Measurements from ENCODE around the gene SAMM50. TPM values are rescaled to one million over a fixed set of nuclear protein-coding genes. Genes with fewer than 3 reads are reported as not detected.

Gene SAMM50
- polyA plus RNA-seq, 1 donor from 2014 or later = 79.5 TPM

DNA sequence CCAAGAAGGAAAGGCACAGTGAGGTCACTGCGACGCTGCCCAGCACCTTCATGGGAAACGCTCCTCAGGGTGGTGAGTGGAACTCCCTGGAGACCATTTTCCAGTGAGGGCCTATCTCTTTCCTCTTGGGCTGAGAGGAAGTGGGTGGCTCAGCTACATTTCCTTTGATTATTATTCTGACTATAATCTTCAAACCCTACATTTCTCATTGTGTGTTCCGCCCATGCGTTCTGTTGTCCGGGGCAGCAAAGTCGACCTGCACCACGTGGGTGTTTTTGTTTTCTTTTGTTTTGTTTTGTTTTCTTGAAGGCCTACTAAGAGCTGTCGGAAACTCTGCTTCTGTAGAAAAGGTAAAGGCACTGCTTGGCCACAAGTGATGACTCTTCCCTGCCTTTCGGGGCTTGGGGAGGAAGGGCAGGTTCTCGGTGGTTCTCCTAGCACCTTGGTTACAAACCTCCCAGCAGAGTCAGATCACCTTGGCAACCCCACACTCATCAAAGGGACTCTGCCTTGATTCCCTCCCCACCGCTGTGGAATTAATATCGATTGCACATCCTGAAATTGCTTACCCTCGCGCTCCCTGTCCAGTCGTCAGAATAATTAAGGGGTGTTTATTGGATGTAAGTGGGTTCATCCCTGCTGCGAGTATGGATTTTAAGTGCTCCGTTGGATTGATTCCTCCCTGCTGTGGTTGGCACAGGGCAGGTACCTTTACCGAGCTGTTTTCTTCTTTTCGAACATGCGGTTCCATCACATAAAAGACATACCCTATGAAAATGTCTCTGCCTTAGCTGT is 76.1 kb downstream of the SAMM50 start:
- Mint-ChIP-seq H3K4me1 (peaks cover 25 to 35% (median 31%) of the 10 kb centered on the region in 3 donors), H3K27ac (peak overlapping the region in 1 of 3 donors; percentile 37), H3K36me3 (peaks cover 3% of the 10 kb centered on the region), H3K9me3 (no peaks in the 10 kb centered on the region), H3K27me3 (no peaks in the 10 kb centered on the region), H3K4me3 (peak overlapping the region in 1 of 4 donors; percentile 60)

DNA sequence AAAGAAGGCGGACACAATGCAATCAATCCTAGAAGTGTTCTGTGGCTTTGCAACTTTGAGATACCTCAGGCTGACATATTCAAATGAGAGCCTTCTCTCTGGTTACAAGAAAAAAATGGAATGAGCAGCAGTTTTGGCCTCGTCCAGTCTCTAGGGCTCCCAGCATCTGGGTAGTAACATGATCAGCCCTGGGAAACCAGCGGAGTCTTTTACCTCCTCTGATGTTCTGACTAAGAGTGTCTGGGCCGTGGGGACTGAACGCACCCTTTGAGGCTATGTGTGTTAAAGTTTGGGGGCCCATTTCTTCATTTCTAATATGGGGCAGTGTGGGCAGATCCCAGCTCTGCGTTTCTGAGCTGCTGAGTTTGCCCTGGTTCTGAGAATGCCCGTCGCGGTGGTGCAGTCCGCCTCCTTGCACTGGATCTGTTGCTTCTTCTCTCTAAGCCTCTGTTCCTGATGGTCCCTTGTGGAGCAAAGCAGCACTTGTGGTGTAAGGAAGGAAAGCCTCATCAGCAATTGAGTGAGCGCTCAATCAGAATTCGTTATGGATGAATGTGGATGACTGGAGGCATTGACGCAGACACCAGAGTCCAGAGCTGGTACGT is 77.0 kb downstream of the SAMM50 start:
- Mint-ChIP-seq H3K4me3 (peak overlapping the region in 1 of 4 donors; percentile 60), H3K9me3 (no peaks in the 10 kb centered on the region), H3K27me3 (no peaks in the 10 kb centered on the region), H3K27ac (peak overlapping the region in 2 of 3 donors; percentile 20 to 37), H3K36me3 (peaks cover 3% of the 10 kb centered on the region), H3K4me1 (peaks cover 18 to 27% (median 23%) of the 10 kb centered on the region in 3 donors)

DNA sequence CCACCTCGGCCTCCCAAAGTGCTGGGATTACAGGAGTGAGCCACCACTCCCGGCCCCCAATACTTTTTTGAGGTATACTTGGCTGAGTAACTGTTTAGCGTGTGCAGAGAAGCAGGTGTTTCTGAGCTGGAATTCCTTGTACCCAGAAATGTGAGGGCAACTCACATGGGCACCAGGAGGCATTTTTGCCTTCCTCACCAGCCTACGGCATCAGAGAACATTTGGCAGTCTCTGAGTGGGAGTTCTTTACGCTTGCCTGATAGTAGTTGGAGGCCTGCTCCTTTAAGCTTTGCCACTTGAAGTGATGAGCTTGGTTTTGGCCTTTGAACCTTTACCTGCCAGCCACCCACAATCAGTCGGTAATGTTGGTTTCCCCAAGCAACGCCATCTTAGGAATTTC is 78.0 kb downstream of the SAMM50 start:
- Mint-ChIP-seq H3K27ac (no peak overlapping the region), H3K27me3 (no peaks in the 10 kb centered on the region)

DNA sequence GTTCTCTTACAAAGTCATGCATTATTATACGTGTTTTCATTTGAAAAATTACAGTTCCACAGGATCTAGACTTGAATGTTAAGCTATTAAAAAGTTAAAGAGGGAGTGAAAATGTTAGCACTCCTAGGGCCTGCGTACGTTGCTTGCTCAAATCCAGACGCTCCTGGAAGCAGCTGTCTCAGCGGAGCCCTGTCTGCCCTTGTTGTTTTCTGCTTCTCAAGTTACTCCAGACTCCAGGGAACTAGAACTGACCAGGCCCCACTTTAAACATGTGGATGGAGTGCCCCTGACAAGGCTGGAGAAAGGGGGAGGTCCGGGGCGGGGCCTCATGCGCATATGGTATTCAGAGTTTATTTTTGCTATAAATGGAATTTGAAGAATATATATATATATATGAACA is 78.5 kb downstream of the SAMM50 start:
- Mint-ChIP-seq H3K9me3 (no peaks in the 10 kb centered on the region), H3K27ac (no peak overlapping the region), H3K4me1 (peaks cover 14 to 17% (median 14%) of the 10 kb centered on the region in 3 donors), H3K27me3 (no peaks in the 10 kb centered on the region), H3K4me3 (no peak overlapping the region), H3K36me3 (peaks cover 3% of the 10 kb centered on the region)

More for the DNA sequence above, 78.0 kb downstream of the SAMM50 start:
- Mint-ChIP-seq H3K36me3 (peaks cover 3% of the 10 kb centered on the region), H3K4me1 (peaks cover 18 to 21% (median 18%) of the 10 kb centered on the region in 3 donors), H3K4me3 (no peak overlapping the region), H3K9me3 (no peaks in the 10 kb centered on the region)

DNA sequence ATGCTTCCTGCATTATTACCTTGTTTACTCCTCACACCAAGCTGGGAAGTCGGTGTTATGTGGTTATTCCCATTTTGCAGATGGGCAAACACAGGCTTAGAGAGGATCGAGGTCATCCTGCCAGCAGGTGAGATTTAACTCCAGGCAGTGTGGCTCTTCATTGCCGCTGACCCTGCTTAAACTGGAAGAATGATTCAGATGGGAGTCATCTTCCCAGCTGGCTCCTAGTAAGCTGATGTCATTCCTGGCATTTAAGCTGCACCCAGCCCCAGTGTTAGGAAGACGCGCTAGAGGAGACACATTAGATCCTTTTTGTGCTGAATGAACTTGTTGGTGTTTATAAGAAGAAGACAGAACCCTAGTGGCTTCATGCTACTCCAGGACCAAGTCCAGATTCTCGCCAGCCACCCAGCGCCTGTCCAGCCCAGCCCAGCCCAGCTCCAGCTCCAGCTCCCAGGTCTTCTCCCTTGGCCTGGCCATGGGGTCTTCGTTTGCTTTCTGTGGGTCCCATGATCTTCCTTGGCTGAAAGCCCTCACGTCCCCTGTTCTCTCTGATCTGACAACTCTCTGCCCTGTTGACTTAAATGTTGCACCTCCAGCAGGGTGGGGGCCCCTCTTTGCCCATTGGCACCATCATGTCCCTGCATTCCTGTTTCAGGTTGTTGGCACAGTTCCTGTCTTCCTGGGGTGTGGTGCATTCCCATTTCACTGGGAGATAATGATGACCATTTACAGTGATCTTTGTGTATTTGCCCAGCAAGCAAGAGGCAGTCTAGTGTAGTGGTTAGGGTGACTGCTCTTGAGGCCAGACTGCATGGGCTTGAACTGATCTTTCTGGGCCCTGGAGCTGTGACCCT is 82.5 kb downstream of the SAMM50 start:
- H3K36me3 Mint-ChIP-seq = peaks cover 8% of the 10 kb centered on the region
- H3K27me3 Mint-ChIP-seq = no peaks in the 10 kb centered on the region
- no peaks in the 10 kb centered on the region for H3K9me3 Mint-ChIP-seq
- peaks cover 2 to 22% (median 16%) of the 10 kb centered on the region in 3 donors for H3K4me1 Mint-ChIP-seq
- peak overlapping the region in 1 of 4 donors; percentile 17 for H3K4me3 Mint-ChIP-seq
- H3K27ac Mint-ChIP-seq = peak overlapping the region in 1 of 3 donors; percentile 84

DNA sequence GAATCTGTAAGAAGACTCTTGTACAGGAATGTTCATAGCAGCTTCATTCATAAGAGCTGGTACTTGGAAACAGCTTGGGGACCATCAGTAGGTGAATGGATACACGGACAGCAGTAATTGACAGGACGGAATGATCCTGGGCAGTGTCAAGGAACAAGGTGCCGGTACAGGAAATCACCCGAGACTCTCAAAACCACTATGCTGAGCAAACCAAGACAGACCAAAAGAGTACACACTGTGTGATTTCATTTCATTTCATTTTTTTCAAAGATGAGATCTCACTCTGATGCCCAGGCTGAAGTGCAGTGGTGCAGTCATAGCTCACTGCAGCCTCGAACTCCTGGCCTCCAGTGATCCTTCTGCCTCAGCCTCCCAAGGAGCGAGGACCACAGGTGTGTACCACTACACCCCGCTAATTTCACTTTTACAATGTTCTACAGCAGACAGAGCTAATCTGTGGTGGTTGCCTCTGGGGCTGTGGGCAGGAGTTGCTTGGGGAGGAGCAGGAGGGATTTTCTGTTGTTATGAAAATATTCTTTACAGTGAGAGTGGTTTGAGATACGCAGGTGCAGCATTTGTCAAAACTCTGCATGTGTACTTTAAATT is 84.4 kb downstream of the SAMM50 start:
- H3K27ac Mint-ChIP-seq = no peak overlapping the region
- peaks cover 11% of the 10 kb centered on the region for H3K36me3 Mint-ChIP-seq
- no peaks in the 10 kb centered on the region for H3K9me3 Mint-ChIP-seq
- H3K4me1 Mint-ChIP-seq = peaks cover 11 to 37% (median 25%) of the 10 kb centered on the region in 3 donors
- no peaks in the 10 kb centered on the region for H3K27me3 Mint-ChIP-seq
- H3K4me3 Mint-ChIP-seq = no peak overlapping the region

DNA sequence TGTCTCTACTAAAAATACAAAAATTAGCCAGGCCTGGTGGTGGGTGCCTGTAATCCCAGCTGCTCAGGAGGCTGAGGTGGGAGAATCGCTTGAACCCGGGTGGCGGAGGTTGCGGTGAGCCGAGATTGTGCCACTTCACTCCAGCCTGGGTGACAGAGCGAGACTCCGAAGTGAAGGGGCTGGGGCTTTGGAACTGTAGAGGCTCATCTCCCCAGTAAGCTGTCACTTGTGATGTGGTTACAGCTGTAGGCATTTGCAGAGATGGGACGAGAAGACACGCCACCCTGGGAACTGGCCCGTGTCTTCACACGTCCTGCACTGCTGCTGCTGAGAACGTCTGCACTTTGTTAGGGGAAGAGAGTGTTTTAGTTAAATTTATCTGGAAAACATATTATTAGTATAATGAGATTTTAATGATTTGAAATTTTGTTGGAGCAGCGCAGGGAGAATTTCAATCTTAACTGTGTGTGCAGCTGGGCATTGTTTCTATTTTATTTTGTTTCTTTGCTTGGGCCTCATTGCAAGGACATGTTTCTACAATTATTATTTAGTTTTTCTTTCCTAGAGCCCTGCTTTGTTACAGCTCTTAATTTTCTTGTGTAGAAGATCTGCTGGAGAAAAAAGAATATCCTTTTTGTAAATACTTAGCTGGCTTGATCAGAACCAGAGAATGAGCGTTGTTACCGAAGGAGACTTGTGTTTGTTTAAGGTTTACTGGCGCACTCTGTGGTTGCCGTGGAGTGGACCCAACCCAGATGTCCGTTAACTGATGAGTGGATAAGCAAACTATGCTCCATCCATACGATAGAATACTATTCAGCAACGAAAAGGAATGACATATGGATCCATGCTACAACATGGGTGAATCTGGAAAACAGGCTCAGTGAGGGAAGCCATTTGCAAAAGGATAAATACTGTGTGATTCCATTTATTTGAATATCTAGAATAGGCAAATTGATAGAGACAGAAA is 87.3 kb downstream of the SAMM50 start:
- peaks cover 26 to 44% (median 31%) of the 10 kb centered on the region in 3 donors for H3K4me1 Mint-ChIP-seq
- H3K27ac Mint-ChIP-seq = peak overlapping the region; percentile 9 to 97 (median 21)
- H3K36me3 Mint-ChIP-seq = peaks cover 19% of the 10 kb centered on the region
- no peaks in the 10 kb centered on the region for H3K27me3 Mint-ChIP-seq
- peak overlapping the region in 1 of 4 donors; percentile 86 for H3K4me3 Mint-ChIP-seq
- H3K9me3 Mint-ChIP-seq = no peaks in the 10 kb centered on the region

DNA sequence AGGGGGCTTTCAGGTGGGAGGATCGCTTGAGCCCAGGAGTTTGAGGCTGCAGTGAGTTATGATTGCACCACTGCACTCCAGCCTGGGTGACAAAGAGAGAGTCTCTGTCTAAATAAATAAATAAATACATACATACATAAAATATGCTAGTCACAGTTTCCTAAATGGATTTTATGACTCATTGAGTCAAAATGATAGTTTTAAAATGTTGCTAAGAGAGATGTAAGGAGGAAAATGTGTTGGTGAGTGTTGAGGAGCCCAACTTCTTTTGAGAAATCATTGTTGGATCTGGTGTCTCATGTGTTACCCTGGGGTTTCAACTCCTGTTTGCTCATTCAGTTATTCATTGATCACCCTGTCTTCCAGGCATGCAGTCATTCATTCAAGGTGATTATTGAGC is 89.9 kb downstream of the SAMM50 start:
- H3K4me3 Mint-ChIP-seq = peak overlapping the region in 1 of 4 donors; percentile 79
- no peaks in the 10 kb centered on the region for H3K27me3 Mint-ChIP-seq
- H3K4me1 Mint-ChIP-seq = peaks cover 34 to 48% (median 38%) of the 10 kb centered on the region in 3 donors
- H3K36me3 Mint-ChIP-seq = peaks cover 14% of the 10 kb centered on the region
- H3K9me3 Mint-ChIP-seq = no peaks in the 10 kb centered on the region
- no peak overlapping the region for H3K27ac Mint-ChIP-seq

Other genes starting within 250 kb of the SAMM50 start
- gene EFCAB6, start 143.1 kb upstream of the SAMM50 start, polyA plus RNA-seq = not detected
- gene SULT4A1, start 92.9 kb upstream of the SAMM50 start, polyA plus RNA-seq = not detected
- not detected for gene PNPLA5, start 63.4 kb upstream of the SAMM50 start, polyA plus RNA-seq
- not detected for gene PNPLA3, start 31.6 kb upstream of the SAMM50 start, polyA plus RNA-seq
- gene PARVB, start 68.9 kb downstream of the SAMM50 start, polyA plus RNA-seq = 22.8 TPM
- 120 TPM for gene PARVG, start 225.5 kb downstream of the SAMM50 start, polyA plus RNA-seq